Astrocyte of the hippocampus (primary cell): ENCODE measurements around the gene USP24.

Experiments
- DNase-seq: peaks from one replicate; pipeline ENCODE4 v3.0.0; 2011; ENCODE audit warnings: low read depth, low spot score

USP24 gene

DNA sequence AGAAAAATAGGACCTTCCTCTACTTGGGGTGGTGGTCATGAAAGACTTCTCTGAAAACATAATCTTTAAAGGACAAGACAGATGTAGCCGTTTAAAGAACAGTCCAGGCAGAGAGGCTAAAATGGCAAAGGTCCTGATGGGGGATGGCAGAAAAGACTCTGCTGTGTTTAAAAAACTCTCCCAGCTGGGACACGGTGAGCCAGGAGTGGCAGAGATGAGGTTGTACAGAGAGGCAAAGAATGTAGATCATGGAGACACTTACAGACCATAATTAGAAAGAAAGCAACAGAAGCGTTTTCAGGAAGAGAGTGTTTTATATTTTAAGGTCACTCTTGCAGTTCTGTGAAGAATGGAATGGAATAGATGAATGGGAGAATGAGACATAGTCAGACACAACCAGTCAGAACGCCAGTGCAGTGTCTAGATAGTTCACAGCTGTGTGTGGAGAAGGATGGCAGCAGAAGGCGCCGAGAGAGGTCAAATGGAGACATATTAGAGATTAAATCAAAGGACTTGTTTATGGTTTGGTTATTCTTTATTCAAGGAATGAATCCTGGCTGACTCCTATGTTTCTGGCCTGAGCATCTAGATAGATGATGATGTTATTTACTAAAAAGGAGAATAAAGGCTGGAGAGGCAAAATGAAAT lies 47.8 kb downstream of the USP24 start:
- DNase-seq, result no peak

DNA sequence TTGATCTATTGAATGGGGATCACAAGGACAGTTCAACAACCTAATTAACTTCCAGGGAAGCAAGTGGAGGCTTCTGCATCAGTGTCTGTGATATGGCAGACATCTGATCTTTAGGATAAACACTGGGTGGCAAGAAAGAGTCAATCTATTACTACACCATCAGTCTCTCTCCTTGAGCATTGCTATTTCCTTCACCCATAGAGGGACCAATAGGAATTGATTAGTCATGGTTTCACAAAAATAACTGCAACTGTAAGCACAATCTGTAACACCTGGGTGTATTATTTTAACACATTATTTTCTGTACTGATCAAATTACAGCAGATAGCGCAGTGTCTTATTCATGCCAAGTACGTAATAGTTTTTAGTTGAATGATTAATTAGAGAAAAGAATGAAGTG lies 50.3 kb downstream of the USP24 start:
- no peak for DNase-seq

DNA sequence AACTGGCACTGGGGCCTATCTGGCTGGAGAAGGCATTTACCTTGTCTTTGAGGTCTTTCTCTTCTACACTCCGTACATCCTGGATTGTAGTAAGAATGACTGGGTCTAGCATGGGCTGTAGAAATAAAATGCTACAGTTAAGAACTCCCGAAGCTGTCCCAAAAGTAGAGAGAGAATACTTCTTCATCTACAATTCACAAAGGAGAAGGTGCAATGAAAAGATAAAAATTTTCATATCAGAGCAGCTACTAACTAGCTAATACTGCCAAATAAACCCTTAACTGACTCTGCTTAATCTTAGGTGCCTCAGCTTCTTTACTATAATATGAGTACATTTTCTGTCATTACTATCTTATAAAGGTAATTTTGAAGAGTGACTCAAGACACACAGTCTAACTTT lies 55.6 kb downstream of the USP24 start:
- DNase-seq, result no peak

DNA sequence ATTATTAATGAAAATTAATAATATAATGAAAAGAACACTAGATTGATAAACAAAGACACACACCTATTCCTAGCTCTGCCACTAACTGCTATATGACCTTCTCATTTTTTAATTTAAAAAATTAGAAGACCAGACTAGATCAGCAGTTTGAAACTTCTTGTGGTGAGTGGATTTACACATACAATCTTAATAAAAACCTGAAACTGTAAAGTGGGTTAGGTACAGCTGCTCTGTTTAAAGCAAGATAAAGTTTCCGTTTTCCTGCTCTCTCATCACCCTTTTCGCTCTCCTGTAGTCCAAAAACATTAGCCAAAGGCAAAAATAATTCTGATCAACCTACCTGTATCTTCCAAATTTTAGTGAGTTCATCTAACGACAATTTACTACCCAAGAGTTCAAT lies 58.6 kb downstream of the USP24 start:
- DNase-seq, result no peak

DNA sequence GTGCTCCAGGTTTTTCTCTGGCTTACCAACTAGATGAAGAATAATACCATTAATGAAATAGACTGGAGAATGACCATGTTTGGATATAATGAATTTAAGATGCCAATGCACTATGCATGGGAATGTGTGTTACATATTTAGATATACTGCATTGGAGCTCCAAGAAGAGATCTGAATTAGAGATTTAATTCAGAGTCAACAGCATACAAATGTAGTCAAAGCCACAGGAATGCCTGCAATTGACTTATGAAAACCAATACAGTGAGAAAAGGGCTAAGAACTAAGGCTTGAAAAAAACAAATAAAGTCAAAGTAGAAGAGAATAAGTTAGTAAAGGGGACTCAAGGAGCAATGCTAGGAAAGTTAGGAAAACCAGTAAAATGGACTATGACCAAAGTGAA lies 59.1 kb downstream of the USP24 start:
- DNase-seq, result peak; percentile 61

DNA sequence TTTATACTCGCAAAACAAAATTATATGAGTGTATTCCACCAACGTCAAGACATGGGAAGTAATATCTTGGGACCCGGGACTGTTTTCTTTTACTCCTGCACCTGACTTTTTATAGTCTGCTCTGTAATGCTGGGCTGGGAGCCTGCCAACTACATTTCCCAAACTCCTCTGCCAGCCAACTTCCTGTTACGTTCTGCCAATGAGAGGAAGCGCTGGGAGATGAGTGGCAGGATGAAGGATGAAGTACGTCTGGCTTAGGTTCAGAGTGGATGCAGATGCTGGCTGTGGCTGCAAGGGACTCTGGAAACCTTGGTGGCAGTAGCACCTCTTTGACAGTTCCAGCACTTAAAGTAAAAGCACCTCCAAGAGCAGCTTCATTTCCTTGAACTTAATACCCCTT lies 59.6 kb downstream of the USP24 start:
- DNase-seq, result peak; percentile 47

DNA sequence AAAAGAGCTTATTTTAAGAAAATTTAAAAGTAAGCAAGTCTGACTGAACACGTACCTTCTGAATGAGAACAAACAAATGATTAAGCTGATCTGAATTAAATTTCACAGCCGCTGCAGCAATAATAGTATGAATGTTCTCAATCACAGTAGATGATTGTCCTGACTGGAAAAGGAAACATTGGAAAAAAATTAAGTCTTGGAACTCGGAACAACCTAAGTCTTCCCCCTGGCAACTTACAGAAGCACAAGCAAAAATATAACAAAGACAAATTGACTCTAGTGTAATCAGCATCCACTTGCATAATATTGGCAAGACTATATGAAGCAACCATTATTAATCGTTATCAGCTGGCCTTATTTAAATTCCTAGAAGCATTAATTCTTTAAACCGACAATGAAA lies 60.5 kb downstream of the USP24 start:
- no peak for DNase-seq

DNA sequence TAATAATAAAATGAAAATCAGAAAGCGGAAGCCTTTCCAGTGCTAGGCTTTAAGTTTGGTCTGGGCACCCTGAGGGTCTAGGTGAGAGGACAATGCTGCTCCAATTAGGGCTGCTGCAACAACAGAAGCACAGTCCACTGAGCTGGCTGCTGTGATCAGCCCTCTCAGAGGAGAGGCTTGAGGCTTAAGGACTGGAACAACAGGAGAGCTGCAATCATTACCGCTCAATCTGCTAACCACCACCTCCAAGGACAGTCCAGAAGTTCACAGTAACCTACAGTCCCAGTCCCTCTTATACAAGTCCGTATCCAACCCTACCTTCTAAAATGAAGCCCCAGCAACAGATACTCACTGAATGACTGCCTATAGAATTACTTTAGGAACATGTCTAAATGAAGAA lies 62.1 kb downstream of the USP24 start:
- DNase-seq, result no peak

DNA sequence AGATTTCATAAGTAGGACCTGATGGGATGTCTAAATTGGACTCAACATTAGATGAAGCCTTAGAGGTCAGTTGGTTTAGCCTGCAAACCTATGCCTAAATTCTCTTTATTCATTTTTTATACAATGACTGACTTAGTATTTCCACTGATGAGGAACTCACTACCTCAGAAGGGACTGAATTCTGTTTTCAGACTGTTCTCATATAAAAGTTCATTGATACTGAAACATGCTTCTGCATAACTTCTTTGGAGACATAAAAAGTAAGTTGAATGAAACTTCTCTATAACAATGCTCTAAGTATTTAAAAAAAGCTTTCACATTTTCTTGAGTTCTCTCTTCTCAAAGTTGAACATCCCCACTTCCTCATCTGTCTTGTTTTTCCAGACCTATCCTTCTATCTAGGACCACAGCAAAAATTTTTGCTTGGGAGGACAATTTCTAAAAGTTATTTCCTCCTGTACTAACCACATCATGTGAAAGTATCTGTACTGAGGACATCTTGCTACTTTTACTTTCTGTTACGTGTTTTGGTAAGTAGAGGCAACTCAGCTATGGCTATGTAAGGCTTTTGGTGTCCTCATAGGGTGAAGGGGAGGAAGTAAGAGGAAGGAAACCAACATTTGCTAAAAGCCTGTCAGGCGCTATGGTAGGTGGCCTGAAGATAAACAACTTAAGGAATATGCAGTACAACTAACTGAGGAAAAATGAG lies 64.1 kb downstream of the USP24 start:
- DNase-seq, result no peak

DNA sequence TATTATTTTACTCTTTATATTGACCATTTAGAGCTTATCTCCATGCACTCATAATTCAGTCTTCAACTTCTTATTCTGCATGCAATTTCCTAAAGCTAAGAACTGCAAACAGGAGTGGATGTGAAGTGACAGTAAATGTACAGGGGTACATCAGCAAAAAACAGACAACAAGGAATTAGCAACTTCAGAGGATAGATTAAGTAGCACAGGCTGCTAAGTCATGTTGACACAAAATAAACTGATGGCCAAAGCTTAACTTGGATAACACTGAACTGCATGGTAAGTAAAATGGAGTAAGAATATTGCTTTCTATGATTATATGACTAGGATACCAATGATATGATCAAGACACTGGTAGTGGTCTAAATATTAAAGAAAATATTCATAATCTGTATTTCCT lies 66.5 kb downstream of the USP24 start:
- DNase-seq, result no peak

DNA sequence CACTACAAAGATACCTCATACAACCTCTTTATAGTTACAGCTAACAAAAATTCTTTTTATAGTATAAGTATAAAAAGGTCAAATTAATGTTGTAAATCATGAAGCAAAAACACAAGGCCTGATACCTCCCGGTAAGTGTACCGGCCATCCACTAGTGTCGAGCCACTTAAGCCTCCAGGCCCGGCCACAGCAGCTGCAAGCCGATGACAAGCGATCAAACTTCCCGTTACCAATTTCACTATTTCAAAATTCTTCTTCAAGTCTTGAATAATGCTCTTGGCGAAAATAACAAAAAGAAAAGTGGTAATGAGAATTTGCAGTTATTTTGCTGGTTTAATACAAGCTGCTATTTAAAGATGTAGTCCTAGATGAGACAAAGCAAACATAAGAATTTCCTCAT lies 67.6 kb downstream of the USP24 start:
- DNase-seq, result no peak

DNA sequence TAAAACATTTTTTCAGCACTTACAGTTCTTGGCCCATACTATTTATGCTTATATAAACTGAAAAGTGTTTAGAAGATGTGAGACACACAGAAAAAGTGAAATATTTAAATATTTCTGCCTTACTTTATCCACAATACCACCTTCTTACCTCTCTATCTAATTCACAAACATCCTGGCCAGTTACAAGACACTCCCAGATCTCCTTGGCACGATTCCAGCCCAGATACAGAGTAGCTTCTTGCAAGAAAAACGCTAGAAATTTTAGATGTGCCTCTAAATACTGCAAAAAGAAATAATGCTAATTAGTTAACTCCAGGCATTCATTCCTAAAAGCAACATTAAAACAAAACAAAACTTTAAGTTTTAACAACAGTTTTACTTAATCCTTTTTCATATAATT lies 68.4 kb downstream of the USP24 start:
- no peak for DNase-seq

DNA sequence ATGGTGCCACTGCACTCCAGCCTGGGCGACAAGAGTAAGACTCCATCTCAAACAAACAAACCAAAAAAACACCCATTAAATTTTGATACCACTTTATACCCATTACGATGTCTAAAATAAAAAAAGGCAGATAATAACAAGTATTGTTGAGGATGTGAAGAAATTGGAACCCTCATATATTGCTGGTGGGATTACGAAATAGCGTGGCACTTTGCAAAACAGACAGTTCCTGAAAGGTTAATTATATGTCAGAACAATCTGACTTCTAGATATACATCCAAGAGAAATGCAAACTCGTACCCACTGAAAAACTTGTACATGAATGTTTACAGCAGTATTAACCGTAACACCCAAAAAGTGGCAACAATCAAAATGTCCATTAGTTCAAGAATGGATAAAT lies 70.3 kb downstream of the USP24 start:
- DNase-seq, result no peak

DNA sequence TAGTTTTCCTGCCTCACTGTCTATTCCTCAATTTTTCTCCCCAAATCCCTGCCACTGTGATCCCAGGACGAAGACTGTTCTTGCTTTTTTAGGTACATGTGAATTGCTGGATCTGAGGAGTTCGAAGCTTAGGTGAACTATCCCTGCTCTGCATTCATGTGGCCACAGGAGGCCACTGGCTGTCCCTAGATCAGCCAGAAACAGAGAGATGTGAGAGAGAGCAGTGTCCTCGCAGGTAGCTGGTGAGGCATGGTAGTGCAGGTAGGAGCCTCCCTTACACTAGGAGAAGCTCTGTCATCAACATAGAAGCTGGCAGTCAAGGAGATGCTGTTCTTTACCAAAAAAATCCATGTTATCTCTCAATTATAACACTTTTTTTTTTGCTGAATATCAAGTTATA lies 71.5 kb downstream of the USP24 start:
- DNase-seq, result no peak

DNA sequence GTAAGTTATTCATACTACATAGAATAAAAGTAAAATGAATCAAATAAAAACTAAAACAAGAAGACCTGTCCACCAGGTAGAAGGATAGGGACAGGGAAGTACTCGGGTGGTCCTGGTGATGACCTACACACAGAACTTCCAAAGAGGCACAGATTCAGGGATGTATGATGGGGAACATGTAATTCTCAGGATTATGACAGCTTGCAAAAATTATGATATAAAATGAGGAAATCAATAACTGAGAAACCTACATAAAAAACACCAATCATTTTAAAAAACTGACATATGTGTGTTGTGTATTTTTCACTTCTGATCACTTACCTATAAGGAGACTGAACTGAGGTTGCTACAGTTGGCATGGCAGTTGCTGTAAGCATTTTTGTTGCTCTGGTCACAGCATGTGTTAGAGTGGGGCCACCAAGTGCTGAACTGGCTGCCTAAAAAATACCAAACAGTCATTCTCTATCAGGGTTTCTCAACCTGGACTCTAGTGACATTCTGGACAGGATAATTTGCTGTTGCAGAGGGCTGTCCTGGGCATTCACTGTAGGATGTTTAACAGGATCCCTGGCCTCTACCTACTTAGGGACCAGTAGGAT lies 73.8 kb downstream of the USP24 start:
- DNase-seq, result no peak

DNA sequence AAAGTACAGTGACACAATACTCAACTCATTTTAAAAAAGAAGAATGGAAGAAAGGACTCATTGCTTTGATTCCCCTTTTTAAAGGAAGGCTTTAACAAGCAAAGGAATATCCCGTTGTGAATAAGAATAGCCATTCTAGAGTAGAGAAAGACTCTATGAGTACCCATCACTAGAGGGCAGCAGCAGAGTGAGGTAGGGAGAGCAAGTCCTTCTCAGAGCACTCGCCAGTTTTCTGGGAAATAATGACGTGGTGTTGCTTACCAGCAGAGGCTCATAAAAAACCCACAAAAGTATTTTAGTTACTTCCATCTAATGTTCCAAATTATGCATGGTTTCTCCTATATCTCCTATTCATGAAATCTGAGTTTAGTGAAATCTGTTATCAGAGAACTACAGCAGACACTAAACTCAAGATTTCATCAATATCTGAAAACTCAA lies 74.6 kb downstream of the USP24 start:
- peak; percentile 92 for DNase-seq

DNA sequence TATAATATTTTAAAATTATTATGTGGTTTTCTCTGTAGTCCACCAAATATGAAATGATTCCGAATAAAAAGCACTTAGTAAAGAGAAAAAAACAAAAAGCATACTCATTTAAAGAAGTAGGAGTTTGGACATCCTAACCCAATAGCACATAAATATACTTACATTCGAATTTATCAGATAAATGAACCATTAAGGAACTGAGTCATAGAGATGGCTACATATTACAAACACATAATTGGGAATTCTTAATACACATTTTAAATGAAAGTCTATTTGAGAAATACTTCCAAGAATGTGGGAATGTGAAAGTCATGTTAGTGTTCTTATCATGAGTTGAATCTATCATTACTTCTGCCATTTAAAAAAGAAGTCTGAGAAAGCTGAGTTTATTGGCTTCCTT lies 75.0 kb downstream of the USP24 start:
- DNase-seq, result no peak

DNA sequence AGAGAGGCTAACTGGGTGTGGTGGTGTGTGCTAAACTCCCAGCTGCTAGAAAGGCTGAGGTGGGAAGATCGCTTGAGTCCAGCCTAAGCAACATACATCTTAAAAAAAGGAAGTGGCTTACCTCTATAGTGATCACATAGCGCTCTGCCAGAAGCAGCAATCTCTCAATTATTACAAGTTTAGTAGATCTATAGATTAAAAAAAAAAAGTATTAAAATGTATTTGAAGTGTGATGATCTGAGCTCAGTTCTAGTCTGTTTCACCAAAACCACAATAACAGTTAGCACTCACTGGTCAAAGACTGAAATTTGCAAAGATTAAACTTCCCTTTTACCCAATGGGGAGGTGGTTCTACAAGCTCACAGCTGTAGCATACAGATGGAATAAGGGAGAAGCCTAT lies 76.3 kb downstream of the USP24 start:
- no peak for DNase-seq

DNA sequence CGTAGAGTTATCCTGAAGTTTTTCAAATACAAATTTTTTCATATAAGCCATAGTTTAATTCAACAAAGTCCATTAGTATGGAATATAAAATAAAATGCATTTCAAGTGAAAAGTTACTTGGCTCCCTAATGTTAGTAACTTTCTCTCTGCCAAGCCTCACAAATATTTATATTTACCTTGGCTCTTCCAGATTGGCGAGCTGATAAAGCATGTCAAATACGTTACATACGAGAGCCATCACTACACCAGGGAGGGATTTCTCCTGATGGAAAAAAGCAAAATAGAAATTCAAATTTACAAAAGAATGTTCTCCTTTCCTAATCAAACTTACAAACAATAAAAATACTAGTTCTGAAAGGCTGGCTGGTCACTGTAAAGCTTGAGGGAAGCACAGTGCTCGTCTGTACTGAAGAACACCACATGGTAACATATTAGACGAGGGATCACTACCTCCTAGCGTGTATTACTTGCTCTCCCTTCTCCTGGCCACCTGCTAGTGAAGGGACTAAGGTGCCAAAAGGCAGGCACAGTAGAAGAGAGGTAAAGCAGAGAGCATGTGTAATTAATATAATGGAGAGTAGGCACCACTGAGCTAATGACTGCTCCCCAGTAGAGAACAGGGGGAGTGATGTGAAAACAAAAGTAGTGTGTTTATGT lies 80.9 kb downstream of the USP24 start:
- DNase-seq, result no peak

DNA sequence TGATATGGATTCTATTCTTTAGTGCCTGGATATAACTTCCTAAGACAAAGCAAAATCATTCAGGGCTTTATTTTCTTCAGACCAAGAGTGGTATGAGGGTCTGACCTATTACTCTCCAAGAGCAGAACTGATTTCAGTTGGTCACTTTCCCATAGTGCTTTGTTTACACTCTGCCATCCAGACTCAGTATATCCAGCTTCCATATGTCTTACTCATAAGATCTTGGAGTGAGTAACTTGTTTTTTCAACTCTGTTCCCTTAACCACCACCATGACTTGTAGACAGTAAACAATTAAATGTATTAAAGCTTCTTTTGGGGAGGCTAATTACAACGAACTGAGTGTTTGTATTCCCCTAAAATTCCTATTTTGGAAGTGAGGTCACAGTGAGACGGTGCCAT lies 83.4 kb downstream of the USP24 start:
- peak; percentile 55 for DNase-seq

DNA sequence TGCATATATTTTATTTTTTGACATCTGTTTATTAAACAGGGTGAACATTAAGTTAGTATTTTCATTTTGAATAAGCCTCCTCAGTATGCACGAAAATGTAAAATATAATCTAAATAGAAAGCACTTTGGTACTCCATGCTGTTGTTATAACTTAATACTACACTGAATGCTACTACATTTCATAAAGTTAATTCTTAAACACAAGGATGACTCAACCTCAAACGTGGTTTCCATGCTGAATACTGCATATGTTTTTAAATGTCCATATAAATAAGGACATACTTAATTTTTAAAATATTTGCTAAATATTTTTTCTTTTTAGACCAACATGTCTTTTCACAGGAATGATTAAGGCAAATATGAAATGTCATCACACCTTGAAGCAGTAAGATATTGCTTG lies 83.9 kb downstream of the USP24 start:
- DNase-seq, result no peak

DNA sequence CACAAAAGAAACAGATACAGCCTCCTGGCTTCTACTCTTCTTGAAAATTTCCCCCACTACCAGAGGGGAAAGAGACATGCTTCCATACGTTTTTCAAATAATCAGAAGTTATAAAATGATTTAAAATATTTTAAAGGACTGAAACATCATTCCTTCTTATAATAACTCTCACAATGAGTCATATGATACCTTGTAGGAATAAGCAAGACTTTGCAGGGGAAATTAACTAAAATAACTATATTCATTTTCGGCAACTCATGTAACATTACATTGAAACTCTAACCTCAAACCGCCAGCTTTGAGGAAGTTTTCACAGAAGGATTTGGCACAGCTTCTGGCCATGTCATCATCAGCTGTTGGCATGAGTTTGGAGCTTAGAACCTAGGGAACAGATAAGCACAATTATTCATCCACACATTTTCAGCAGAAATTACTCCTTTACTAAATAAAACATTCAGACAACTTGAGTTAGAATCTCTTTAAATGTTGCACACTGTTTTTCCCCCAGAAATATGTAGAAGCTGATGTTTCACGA lies 85.9 kb downstream of the USP24 start:
- DNase-seq, result peak; percentile 88
